HL-60 (cell line): ENCODE results near the gene CNNM3.

Experiments used
- DNase-seq, 2 experiments: peaks; one replicate each; pipeline ENCODE4 v3.0.0-alpha.2; 2010 to 2020; ENCODE audit warnings: low read depth in 1 of 2, low spot score in 1 of 2
- H3K27ac ChIP-seq: fragments of 250-450 bp; sonication (Bioruptor Pico); replicated peaks from 2 replicates; pipeline ENCODE4 v1.5.1; 2020; ENCODE audit warnings: mild to moderate bottlenecking, moderate library complexity
- H3K27me3 ChIP-seq: fragments of 250-450 bp; sonication (Bioruptor Pico); 2 replicates; pipeline ENCODE4 v1.5.1; 2021; ENCODE audit warnings: mild to moderate bottlenecking, moderate library complexity; ENCODE audit not compliant: insufficient read depth, poor library complexity, severe bottlenecking
- H3K4me3 ChIP-seq: replicated peaks from 2 replicates; pipeline ENCODE4 v1.5.1; 2011; ENCODE audit warnings: mild to moderate bottlenecking, control low read depth, low read length; ENCODE audit not compliant: insufficient read depth
- CTCF ChIP-seq: IDR thresholded peaks from one replicate; pipeline ENCODE4 v1.5.1; 2011; ENCODE audit warnings: low read length, control low read depth, inconsistent platforms; ENCODE audit not compliant: insufficient read depth
- GABPA ChIP-seq: IDR thresholded peaks from 2 replicates; pipeline ENCODE4 v1.6.1; 2012; ENCODE audit warnings: low read depth
- POLR2AphosphoS5 ChIP-seq: IDR thresholded peaks from 2 replicates; pipeline ENCODE4 v1.6.1; 2012; ENCODE audit warnings: low read depth
- REST ChIP-seq: IDR thresholded peaks from 2 replicates; pipeline ENCODE4 v1.6.1; 2012; ENCODE audit warnings: low read depth; ENCODE audit not compliant: insufficient replicate concordance
- SPI1 ChIP-seq: IDR thresholded peaks from 2 replicates; pipeline ENCODE4 v1.6.1; 2012; ENCODE audit warnings: low read depth, mild to moderate bottlenecking, borderline replicate concordance

CNNM3 gene

GRCh38 chr2:96846825-96847224 is 30.8 kb downstream of the CNNM3 start:
- TF ChIP-seq POLR2AphosphoS5: no peak
- no peak for TF ChIP-seq GABPA
- TF ChIP-seq CTCF: no peak
- no peak for TF ChIP-seq SPI1
- TF ChIP-seq REST: no peak
- no peak overlapping the region for H3K27ac ChIP-seq
- no peak for DNase-seq

GRCh38 chr2:96847586-96847985 is 31.5 kb downstream of the CNNM3 start:
- Histone ChIP-seq H3K4me3 (no peak overlapping the region), H3K27me3 (no peaks in the 10 kb centered on the region), H3K27ac (no peak overlapping the region)
- TF ChIP-seq SPI1: no peak
- TF ChIP-seq REST: no peak
- TF ChIP-seq CTCF: no peak
- no peak for TF ChIP-seq POLR2AphosphoS5
- TF ChIP-seq GABPA: no peak
- no peak for DNase-seq

More at GRCh38 chr2:96846825-96847224, 30.8 kb downstream of the CNNM3 start:
- Histone ChIP-seq H3K27me3 (no peaks in the 10 kb centered on the region), H3K4me3 (no peak overlapping the region)

GRCh38 chr2:96848264-96848663 is 32.2 kb downstream of the CNNM3 start:
- H3K27me3 ChIP-seq: no peaks in the 10 kb centered on the region
- TF ChIP-seq GABPA (no peak), POLR2AphosphoS5 (no peak), CTCF (no peak), REST (no peak), SPI1 (no peak)
- no peak overlapping the region for H3K27ac ChIP-seq
- H3K4me3 ChIP-seq: no peak overlapping the region
- DNase-seq: no peak
